GM12874 (cell line): ENCODE results near the gene UST.

Experiments
- CTCF ChIP-seq: IDR thresholded peaks from 2 replicates; pipeline ENCODE4 v1.5.1; 2011; ENCODE audit warnings: low read depth, mild to moderate bottlenecking, control low read depth, low read length, moderate library complexity; ENCODE audit not compliant: insufficient read depth

Gene UST

GRCh38 chr6:148885136-148885865 lies 138.5 kb downstream of the UST start:
- no peak for TF ChIP-seq CTCF

- no peak for TF ChIP-seq CTCF
Measured at GRCh38 chr6:148885925-148886845, 139.4 kb downstream of the UST start.

- TF ChIP-seq CTCF: no peak
Measured at GRCh38 chr6:148887181-148887580, 140.4 kb downstream of the UST start.

- TF ChIP-seq CTCF: no peak
Measured at GRCh38 chr6:148888856-148889255, 142.0 kb downstream of the UST start.

- no peak for TF ChIP-seq CTCF
Measured at GRCh38 chr6:148890096-148890495, 143.3 kb downstream of the UST start.

- no peak for TF ChIP-seq CTCF
Measured at GRCh38 chr6:148890652-148891404, 144.0 kb downstream of the UST start.

- no peak for TF ChIP-seq CTCF
Measured at GRCh38 chr6:148891405-148891783, 144.6 kb downstream of the UST start.
